Tibial nerve (tissue), 3 donors: Measurements from ENCODE around the gene IGSF8.

Experiments used
- CTCF ChIP-seq, 5 experiments: fragments of 200-600 bp in 3 of 5; fragments of 450-650 bp in 2 of 5; sonication (generic) in 3 of 5; IDR thresholded peaks; one replicate each; pipeline ENCODE4 v1.5.1; 2016 to 2019; ENCODE audit warnings: antibody characterized with exemption in 5 of 5, mild to moderate bottlenecking in 3 of 5, moderate library complexity in 2 of 5
- POLR2A ChIP-seq, 2 donors: fragments of 450-650 bp; IDR thresholded peaks; one replicate each; pipeline ENCODE4 v1.6.1; 2017; ENCODE audit warnings: antibody characterized with exemption in 2 of 2, mild to moderate bottlenecking in 2 of 2, moderate library complexity in 2 of 2

GRCh38 chr1:160097151-160097910 is 1.1 kb downstream of the IGSF8 start:
- TF ChIP-seq POLR2A (IDR thresholded peaks at IDR 0.05) (no peak), CTCF (IDR thresholded peaks at IDR 0.05) (no peak)
